ENCODE data around the gene RPL22.

Gene RPL22

DNA sequence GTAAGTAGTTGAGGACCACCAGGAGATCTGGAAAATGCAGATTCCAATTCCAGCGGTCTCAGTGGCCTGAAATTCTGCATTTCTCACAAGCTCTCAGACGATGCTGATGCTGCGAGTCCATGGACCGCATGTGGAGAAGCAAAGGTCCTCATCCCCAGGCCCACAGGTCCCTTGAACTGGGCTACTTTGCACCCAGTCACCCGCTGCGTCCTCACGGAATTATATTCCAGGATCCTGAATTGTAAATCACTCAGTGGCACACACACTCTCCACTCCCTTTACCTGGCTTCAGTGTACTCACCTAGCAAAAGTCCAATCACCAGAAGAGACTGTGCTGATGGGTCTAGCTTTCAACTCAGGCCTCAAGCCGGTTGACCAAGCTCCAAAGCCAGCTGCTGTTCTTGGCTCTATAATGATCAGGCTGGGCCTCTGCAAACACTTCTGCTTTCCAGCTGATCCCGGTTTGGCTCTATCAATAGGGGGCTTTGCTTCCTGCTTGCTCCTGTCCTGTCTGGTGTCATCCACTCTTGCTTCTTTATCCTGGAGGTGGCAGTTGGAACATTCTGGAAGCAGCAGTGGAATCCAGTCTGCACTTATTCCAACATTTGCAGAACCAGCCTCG is 904 bp upstream of the RPL22 start:
- DNase-seq = no peak

DNA sequence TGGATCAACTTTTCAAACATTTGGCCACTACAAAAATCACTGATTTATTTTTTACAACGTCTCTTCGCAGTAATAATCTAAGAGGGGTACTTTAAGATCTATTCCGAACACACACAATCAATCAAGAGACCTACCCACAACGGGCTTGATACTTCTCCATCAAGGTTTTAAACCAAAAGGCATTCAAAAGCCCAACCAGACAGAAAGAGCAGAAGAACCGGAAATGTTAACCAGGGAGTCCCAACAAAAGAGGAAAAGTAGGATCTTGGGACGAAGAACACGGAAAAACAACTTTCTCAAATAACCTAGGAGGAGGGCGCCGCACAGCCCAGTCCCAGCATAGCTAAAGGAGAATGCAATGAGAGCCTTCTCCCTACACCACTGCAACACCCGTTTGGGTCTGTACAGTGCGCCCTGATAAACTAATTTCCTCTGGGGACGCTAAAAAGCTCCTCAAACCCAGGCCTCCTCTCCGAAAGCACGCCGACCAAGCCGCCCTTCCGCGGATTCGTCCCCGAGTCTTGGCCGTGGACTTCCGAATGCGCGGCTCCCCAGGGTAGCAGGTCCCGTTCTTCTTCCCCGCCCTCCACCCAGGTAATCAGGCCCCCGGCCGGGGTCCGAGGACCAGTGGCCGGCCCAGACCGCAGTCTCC is 623 bp downstream of the RPL22 start:
- DNase-seq = peak in 1 of 14 donors; percentile 39

GRCh38 chr1:6197746-6198427 is 1.5 kb downstream of the RPL22 start:
- no peak for DNase-seq

DNA sequence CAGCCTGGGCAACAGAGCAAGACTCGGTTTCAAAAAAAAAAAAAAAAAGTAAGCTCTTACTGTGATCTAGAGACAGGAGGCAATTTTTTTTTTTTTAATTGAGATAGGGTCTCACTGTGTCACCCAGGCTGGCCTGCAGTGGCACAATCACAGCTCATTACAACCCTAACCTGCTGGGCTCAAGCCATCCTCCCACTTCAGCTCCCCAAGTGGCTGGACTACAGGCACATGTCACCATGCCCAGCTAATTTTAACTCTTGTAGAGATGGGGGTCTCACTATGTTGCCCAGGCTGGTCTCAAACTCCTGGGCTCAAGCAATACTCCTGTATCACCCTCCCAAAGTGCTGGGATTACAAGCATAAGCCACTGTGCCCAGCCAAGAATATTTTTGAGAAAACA is 7.4 kb downstream of the RPL22 start:
- DNase-seq = no peak

- DNase-seq = no peak
These were observed 10.9 kb downstream of the RPL22 start for GRCh38 chr1:6188466-6188865.

DNA sequence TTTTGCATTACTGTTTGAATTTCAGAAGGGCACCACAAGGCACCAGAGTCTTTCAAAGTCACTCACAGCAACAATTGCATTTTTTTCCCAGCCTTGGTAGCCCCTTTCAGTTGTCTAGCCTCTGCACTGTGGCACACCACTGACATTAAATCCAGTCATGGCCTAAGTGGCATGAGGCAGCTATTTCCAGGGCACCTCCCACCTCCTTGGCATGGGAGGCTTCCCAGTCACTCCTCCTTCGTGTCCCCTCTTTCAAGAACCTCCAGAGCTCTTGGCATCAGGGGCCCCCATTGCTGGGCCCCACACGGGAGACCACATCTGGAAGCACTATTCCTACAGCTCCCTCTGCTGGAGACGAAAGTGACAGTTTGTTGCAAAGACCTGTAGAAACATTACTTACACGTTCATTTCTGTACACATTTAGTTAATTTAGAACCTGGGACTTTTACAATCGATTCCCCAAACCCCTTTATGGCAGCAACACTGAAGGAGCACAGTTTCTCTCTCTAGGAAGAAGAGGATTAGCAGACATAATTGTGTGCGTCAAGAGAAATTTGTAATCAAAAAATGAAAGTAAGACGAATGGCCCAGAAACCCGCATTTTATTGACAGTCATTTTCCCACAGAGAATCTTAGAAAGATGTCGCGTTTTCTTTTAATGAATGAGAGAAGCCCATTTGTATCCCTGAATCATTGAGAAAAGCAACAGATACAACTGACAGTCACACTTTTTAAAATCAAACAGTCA is 13.6 kb downstream of the RPL22 start:
- no peak for DNase-seq

DNA sequence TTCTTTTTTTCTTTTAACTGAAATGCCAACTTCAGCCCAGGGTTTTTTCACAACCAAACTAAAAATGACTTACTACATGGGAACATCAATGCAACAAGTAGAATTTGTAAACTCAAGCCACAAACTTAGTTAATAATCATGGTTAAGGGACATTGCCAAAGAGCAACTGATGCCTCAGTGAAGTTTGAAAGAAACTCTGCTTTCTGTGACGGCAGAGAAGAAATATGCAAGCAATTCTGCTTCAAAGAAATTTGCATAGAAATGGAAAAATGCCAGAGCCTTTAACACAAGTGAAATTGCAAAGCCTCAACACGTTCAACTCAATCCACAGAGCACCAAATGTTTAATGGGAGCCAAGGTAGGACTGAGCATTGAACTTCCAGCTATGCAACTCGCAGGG is 14.2 kb downstream of the RPL22 start:
- DNase-seq = no peak

- no peak for DNase-seq
These were observed 15.2 kb downstream of the RPL22 start for GRCh38 chr1:6184083-6184783.

DNA sequence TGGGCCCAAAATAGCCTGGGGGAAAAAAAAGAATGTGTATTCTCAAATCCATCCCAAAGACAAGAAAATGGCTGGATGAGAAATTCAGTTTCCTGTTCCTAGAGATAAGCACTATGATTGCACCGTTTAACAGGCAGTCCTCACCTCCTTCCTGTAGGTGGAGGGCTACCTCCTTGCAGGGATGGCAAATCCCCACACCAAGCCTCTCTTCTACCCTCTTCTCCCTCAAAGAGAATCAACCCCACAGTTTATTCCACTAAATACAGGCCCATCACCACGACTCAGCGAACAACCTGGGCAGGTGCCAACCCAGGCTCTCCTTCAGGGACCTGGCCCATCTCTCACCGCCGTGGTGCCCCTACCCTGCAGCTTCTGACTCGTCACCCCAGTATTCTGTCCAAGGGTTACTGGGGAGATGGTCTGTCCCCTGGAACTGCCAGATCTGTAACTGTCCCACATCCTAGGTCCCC is 15.8 kb downstream of the RPL22 start:
- no peak for DNase-seq

- DNase-seq = peak in 1 of 14 donors; percentile 23
These were observed 18.0 kb downstream of the RPL22 start for GRCh38 chr1:6181347-6181770.

DNA sequence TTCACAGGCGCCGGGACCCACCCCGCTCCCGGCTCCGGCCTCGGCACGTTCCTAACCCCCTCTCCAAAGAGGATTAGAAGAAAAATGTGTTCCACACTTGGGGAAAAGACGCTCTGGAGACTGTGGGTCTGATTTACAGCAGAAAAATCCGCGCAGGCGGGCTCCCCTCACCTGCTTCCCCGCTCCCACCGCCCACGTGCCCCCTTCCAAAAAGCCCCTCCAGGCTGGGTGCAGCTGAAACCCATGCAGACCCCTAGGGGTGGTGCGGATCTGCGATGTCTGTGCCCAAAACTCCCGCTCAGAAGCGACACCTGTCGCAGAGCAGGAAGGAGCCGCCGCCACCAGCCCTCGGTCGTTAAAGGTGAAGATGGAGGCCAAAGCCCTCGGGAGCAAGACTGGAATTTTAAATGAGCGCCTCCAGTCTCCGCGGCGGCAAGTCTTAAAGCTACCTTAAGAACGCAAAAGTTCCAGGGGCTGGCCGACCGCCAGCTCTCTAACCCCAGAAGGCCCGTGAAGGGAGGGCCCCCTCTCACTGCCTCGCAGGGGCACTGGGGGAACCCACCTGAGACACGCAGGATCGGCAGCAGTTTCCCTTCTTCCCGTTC is 18.6 kb downstream of the RPL22 start:
- DNase-seq = peak in 1 of 14 donors; percentile 39

GRCh38 chr1:6180268-6180706 is 19.1 kb downstream of the RPL22 start, which contains the start of gene CHD5:
Gene CHD5, minus strand, starts transcription at chr1:6180321. Its CDS starts 298 bp downstream, at chr1:6180023.
- peak in 1 of 14 donors; percentile 55 for DNase-seq

DNA sequence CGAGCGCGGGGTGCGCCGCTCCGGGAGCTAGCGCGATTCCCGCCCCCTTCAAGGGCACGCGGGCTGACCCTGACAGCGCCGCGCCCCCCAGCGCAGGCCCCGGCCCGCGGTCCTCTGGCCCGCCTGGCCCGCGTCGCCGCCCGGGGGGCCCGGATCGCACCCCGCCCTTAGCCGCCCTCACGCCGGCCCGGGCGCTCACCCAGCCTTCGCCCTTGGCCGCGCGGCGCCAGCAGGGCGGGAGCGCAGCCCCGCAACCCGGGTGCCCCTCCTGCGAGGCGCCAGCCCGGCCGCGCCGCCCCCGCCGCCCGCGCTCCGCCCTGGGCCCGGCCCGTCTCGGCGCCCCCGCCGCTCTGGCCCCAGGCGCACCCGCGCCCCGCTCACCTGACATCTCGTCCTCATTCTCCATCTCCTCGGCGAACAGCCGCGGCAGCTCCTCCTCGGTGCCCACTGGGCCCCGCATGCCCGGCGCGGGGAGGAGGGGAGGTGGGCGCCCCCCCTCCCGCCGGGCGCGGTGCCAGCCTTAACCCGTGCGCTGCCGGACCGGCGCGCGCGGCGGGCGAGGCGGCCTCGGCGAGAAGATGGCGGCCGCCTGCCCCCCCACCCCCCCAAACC is 19.7 kb downstream of the RPL22 start:
- no peak for DNase-seq

- no peak for DNase-seq
These were observed 20.4 kb downstream of the RPL22 start for GRCh38 chr1:6178751-6179563.

- DNase-seq = no peak
These were observed 21.6 kb downstream of the RPL22 start for GRCh38 chr1:6177681-6178380.

DNA sequence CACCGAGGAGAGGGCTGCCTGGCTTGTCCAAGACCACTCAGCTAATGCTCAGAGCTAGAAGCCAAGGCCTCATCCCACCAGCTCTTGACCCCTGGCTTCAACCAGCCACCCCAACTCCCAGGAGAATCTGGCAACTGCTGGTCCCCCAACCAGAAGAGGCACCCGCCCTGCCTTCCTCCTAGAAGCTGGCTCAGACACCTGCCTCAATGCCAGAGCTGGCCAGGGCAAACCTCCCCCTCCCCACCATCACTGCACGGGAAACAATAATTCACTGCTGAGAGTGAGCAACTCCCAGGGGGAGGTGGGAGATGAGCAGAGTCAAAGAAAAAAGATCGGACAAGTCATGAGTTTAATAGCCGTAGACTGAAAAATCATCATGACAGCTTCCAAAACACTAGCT is 22.6 kb downstream of the RPL22 start:
- no peak for DNase-seq

DNA sequence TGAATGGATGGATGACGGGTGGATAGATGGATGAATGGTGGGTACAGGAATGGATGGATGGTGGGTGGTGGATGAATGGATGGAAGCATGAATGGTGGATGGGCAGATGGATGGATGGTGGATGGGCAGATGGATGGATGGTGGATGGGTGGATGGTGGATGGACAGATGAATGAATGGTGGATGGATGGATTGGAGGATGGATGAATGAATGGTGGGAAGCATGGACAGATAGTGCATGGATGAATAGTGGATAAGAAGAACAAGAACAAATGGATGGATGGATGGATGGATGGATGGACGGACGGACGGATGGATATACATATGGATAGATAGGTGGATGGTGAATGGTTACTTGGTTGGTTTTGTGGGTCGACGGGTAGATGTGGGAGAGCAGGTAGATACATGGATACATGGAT is 24.0 kb downstream of the RPL22 start:
- no peak for DNase-seq

DNA sequence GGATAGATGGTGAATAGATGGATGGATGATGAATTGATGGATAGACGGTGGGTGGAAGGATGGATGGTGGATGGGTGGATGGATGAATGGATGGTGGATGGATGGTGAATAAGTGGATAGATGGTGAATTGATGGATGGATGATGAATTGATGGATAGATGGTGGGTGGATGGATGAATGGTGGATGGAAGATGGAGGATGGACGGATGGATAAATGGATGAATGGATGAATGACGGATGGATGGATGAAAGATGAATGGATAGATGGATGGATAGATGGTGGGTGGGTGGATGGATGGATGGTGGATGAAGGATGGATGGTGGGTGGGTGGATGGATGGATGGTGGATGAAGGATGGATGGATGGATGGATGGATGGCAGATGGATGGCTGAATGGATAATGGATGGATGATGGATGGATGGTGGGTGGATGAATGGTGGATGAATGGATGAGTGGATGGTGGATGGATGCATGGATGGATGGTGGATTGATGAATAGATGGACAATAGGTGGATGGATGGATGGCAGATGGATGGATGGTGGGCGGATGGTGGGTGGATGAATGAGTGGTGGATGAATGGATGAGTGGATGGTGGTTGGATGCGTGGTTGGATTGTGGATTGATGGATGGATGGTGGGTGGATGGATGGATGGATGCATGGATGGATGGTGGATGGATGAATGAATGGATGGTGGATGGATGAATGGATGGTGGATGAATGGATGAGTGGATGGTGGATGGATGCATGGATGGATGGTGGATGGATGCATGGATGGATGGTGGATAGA is 24.6 kb downstream of the RPL22 start:
- no peak for DNase-seq

GRCh38 chr1:6172549-6172948 is 26.8 kb downstream of the RPL22 start:
- no peak for DNase-seq
